Measurements from ENCODE around the gene PRELID2.

- no peak for TF ChIP-seq CTCF (IDR thresholded peaks at IDR 0.05)
- TF ChIP-seq POLR2AphosphoS5 (IDR thresholded peaks at IDR 0.05): no peak
- no peak for TF ChIP-seq EP300 (IDR thresholded peaks at IDR 0.05)
- no peak for TF ChIP-seq POLR2A (IDR thresholded peaks at IDR 0.05)
Observed at GRCh38 chr5:145797336-145797735, 37.8 kb downstream of the PRELID2 start.
